GM21619 (cell line): ENCODE results near the gene MYCL.
"Not testable (repeated sequence)": the region's sequence is repeated elsewhere in the genome, so short reads cannot be mapped to it uniquely, and the experiment has no call there.

Experiments used
- ATAC-seq: cut with Tn5 transposase; IDR thresholded peaks from one replicate; pipeline ENCODE4 v1.9.1; 2021; ENCODE audit not compliant: unreplicated experiment

MYCL gene

GRCh38 chr1:39892601-39893595 lies 8.8 kb downstream of the MYCL start:
- ATAC-seq = no peak

- ATAC-seq = no peak
These were observed 10.8 kb downstream of the MYCL start for GRCh38 chr1:39890880-39891279.

DNA sequence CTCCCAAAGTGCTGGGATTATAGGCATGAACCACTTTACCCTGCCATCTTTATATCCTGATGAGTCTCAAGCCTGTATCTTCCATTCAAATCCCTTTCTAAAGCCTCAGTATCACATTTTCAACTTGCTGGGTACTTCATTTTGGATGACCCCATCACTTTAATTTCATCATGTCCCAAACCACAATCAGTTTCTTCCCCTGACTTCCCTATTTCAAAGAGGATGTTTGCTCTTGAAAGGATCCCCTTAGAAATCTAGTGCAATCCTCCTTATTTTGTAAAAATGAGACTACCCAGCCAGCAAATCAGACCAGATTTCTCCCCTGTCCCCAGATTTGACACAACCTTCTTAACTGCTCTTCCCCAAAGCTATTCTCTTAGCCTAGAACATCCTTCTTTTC lies 11.4 kb downstream of the MYCL start:
- no peak for ATAC-seq

- ATAC-seq = no peak
These were observed 14.9 kb downstream of the MYCL start for GRCh38 chr1:39886757-39887231.

DNA sequence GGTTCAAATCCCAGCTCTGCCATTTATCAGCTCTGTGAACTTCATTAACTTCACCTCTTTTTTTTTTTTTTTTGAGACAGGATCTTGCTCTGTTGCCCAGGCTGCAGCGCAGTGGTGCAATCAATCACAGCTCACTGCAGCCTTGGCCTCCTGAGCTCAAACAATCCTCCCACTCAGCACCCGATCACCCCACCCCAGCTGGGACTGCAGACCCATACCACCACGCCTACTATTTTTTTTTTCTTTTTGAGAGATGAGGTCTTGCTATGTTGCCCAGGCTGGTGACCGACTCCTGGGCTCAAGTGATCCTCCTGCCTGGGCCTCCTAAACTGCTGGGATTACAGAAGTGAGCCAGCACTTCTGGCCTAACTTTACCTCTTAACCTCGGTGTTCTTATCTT lies 16.2 kb downstream of the MYCL start:
- ATAC-seq = no peak

DNA sequence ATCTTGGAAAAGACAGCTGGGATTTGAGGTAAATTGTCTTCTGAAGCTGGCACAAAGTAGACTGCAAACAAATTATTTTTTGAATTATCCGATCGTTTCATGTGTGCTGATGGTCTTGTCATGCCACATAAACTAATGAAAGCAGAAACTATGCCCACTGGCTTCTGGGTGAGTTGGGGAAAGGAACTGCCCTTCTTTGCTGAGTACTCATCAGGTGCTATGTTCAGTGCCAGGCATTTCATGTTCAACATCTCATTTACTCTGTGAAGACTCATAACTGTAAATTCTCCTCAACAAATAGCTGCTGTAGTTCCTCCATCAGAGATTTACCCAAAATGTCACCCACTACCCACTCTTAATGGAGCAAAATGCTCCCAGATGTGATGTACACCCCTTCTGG lies 19.6 kb downstream of the MYCL start:
- ATAC-seq = no peak

- ATAC-seq = no peak
These were observed 23.4 kb downstream of the MYCL start for GRCh38 chr1:39877980-39878956.

GRCh38 chr1:39877231-39877778 lies 24.4 kb downstream of the MYCL start:
- no peak for ATAC-seq

- ATAC-seq = no peak
These were observed 25.6 kb downstream of the MYCL start for GRCh38 chr1:39876144-39876543.

DNA sequence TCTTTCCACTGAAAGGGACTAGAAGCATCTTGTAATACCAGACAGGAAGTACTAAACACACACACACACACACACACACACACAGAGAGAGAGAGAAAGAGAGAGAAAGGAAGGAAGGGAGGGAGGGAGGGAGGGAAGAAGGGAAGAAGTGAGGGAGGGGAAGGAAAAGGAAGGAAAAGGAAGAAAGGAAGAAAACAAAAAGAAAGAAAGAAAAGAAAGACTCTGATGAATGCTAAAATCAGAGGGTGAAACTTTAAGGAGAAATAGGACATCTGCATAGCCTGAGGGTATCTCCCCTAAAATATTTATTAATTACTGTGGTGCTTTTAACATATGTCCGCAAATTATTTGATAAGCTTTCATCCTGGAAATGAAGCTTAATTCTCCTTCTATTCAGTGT lies 29.0 kb downstream of the MYCL start:
- no peak for ATAC-seq

DNA sequence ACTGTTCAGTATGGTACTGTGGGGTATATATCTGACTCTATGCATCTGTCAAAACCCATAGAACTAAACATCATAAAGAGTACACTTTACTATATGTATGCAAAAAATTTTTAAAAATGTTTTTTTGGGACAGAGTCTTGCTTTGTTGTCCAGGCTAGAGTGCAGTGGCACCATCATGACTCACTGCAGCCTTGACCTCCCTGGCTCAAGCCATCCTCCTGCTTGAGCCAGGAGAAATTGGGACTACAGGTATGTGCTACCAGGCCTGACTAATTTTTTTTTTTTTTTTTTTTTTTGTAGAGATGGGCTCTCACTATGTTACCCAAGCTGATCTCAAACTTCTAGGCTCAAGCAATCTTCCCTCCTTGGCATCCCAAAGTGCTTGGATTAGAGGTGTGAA lies 29.9 kb downstream of the MYCL start:
- no peak for ATAC-seq

DNA sequence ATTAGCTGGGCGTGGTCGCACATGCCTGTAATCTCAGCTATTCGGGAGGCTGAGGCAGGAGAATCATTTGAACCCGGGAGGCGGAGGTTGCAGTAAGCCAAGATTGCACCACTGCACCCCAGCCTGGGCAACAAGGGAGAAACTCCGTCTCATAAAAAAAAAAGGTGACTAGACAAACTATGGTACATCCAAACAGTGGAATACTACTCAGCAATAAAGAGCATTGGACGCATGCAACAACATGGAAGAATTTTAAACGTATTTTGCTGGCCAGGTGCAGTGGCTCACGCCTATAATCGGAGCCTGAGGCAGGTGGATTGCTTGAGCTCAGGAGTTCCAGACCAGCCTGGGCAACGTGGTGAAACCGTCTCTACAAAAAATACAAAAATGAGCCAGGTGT lies 30.7 kb downstream of the MYCL start:
- not testable (repeated sequence) for ATAC-seq

DNA sequence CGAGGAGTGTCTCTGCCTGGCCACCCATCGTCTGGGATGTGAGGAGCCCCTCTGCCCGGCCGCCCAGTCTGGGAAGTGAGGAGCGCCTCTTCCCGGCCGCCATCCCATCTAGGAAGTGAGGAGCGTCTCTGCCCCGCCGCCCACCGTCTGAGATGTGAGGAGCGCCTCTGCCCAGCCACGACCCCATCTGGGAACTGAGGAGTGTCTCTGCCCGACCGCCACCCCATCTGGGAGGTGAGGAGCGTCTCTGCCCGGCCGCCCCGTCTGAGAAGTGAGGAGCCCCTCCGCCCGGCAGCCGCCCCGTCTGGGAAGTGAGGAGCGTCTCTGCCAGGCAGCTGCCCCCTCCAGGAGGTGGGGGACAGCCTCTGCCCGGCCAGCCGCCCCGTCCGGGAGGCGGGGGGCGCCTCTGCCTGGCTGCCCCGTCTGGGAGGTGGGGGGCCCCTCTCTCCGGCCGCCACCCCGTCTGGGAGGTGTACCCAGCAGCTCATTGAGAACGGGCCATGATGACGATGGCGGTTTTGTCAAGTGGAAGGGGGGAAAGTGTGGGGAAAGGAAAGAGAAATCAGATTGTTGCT lies 32.1 kb downstream of the MYCL start:
- not testable (repeated sequence) for ATAC-seq

- no peak for ATAC-seq
These were observed 35.0 kb downstream of the MYCL start for GRCh38 chr1:39866767-39867166.

DNA sequence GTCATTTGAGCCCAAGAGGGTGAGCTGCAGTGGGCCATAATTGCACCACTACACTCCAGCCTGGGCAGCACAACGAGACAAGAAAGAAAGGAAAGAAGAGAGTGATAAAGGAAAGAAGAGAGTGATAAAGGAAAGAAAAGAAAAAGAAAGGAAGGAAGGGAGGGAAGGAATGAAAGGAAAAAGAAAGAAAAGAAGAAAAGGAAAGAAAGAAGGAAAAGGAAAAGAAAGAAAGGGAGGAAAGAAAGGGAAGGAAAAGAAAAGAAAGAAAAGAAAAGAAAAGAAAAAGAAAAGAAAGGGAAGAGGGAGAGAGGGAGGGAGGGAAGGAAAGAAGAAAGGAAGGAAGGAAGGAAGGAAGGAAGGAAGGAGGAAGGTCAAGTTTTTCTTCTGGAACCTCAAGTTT lies 36.0 kb downstream of the MYCL start:
- no peak for ATAC-seq

- no peak for ATAC-seq
These were observed 38.5 kb downstream of the MYCL start for GRCh38 chr1:39863177-39863576.

GRCh38 chr1:39861003-39861402 lies 40.7 kb downstream of the MYCL start:
- ATAC-seq = no peak

GRCh38 chr1:39859859-39860812 lies 41.6 kb downstream of the MYCL start:
- no peak for ATAC-seq

DNA sequence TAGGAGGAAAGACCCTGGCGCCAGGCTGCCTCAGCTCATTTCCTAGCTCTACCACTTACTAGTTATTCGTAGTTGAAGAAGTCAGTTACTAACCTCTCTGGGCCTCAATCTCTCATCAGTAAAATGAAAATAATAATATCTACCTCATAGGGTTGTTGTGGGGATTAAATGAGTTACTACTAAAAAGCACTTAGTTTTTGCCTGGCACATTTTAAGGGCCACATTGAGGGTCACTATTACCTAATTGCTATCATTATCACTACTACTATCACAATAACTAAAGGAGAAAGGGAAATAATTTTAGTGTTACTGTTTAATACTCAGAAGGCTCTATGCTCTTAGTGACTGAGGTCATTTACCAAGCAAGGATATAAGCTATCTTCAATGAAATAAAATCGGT lies 43.4 kb downstream of the MYCL start:
- ATAC-seq = no peak
